GM23338 (cell line): ENCODE results near the gene SBDS. TPM values are rescaled to one million over a fixed set of nuclear protein-coding genes. Genes with fewer than 3 reads are reported as not detected.
"Not testable (repeated sequence)": the region's sequence is repeated elsewhere in the genome, so short reads cannot be mapped to it uniquely, and the experiment has no call there.

Source experiments
- ATAC-seq: fragments of 200-7000 bp; cut with Tn5 transposase; 3 replicates; pipeline ENCODE4 v1.9.1; 2020
- DNase-seq: peaks from one replicate; pipeline ENCODE4 v3.0.0-alpha.2; 2015; ENCODE audit warnings: low spot score
- H2AFZ ChIP-seq: fragments of 200-600 bp; sonication (generic); 2 replicates; pipeline ENCODE4 v1.8.0; 2016; ENCODE audit warnings: antibody characterized with exemption, mild to moderate bottlenecking, moderate library complexity
- H3F3A ChIP-seq: fragments of 200-600 bp; sonication (generic); replicated peaks from 2 replicates; pipeline ENCODE4 v1.8.0; 2017; ENCODE audit warnings: antibody characterized with exemption, mixed run types, low read depth
- H3K27ac ChIP-seq: fragments of 200-600 bp; sonication (generic); 2 replicates; pipeline ENCODE4 v1.6.1; 2016; ENCODE audit warnings: low read depth
- H3K27me3 ChIP-seq: fragments of 200-600 bp; sonication (generic); 2 replicates; pipeline ENCODE4 v1.8.0; 2016; ENCODE audit warnings: mild to moderate bottlenecking, mixed run types, moderate library complexity; ENCODE audit not compliant: insufficient read depth
- H3K36me3 ChIP-seq: fragments of 200-600 bp; sonication (generic); 2 replicates; pipeline ENCODE4 v1.8.0; 2016; ENCODE audit warnings: mild to moderate bottlenecking; ENCODE audit not compliant: insufficient read depth
- H3K4me1 ChIP-seq: fragments of 200-600 bp; sonication (generic); 2 replicates; pipeline ENCODE4 v1.8.0; 2016; ENCODE audit warnings: mild to moderate bottlenecking, moderate library complexity; ENCODE audit not compliant: insufficient read depth
- H3K4me2 ChIP-seq: fragments of 200-600 bp; sonication (generic); 2 replicates; pipeline ENCODE4 v1.7.1; 2017; ENCODE audit warnings: mixed run types
- H3K4me3 ChIP-seq: fragments of 200-600 bp; sonication (generic); 2 replicates; pipeline ENCODE4 v1.6.1; 2016; ENCODE audit warnings: mixed run types
- H3K79me2 ChIP-seq: fragments of 200-600 bp; sonication (generic); replicated peaks from 2 replicates; pipeline ENCODE4 v1.8.0; 2017; ENCODE audit warnings: mild to moderate bottlenecking; ENCODE audit not compliant: insufficient read depth
- H3K9me2 ChIP-seq: fragments of 200-600 bp; sonication (generic); 2 replicates; pipeline ENCODE4 v1.8.0; 2017; ENCODE audit not compliant: insufficient read depth
- H4K20me1 ChIP-seq: fragments of 200-600 bp; sonication (generic); replicated peaks from 2 replicates; pipeline ENCODE4 v1.8.0; 2017; ENCODE audit warnings: mild to moderate bottlenecking; ENCODE audit not compliant: insufficient read depth
- H3K27ac Mint-ChIP-seq: 2 replicates; pipeline ENCODE4 v1.8.0; 2020; ENCODE audit warnings: inconsistent platforms, mild to moderate bottlenecking, moderate library complexity, mixed read lengths
- H3K27me3 Mint-ChIP-seq: 3 replicates; pipeline ENCODE4 v1.8.0; 2022; ENCODE audit warnings: low read depth, mild to moderate bottlenecking, moderate library complexity, mixed read lengths, inconsistent platforms; ENCODE audit not compliant: insufficient read depth, poor library complexity
- H3K36me3 Mint-ChIP-seq: 3 replicates; pipeline ENCODE4 v1.8.0; 2021; ENCODE audit warnings: low read depth, mild to moderate bottlenecking, inconsistent platforms, moderate library complexity, mixed read lengths
- H3K4me1 Mint-ChIP-seq: 3 replicates; pipeline ENCODE4 v1.8.0; 2020; ENCODE audit warnings: mild to moderate bottlenecking, inconsistent platforms, mixed read lengths
- H3K4me3 Mint-ChIP-seq: 3 replicates; pipeline ENCODE4 v1.8.0; 2021; ENCODE audit warnings: moderate library complexity, mild to moderate bottlenecking, inconsistent platforms, mixed read lengths
- H3K9me3 Mint-ChIP-seq: 3 replicates; pipeline ENCODE4 v1.8.0; 2020; ENCODE audit warnings: moderate library complexity, mild to moderate bottlenecking, inconsistent platforms, mixed read lengths
- EZH2phosphoT487 ChIP-seq: fragments of 200-600 bp; sonication (generic); IDR thresholded peaks from one replicate; pipeline ENCODE4 v1.8.1; 2018; ENCODE audit warnings: antibody characterized with exemption; ENCODE audit not compliant: unreplicated experiment
- ZNF114 ChIP-seq: fragments of 250-450 bp; sonication (Bioruptor Pico); IDR thresholded peaks from 2 replicates; pipeline ENCODE4 v1.5.0; 2020; ENCODE audit warnings: mild to moderate bottlenecking, moderate library complexity
- ZNF331 ChIP-seq: fragments of 250-450 bp; sonication (Bioruptor Pico); IDR thresholded peaks from 2 replicates; pipeline ENCODE4 v1.5.0; 2020; ENCODE audit warnings: low read depth, mild to moderate bottlenecking, moderate library complexity
- polyA plus RNA-seq: library from polyadenylated mRNA; unstranded; fragments of >200 nt; fragmentation: Nextera tagmentation; extraction: Ambion mirVana; gene quantifications from 2 replicates; pipeline ENCODE4 v1.2.1, GENCODE V29; 2016
- total RNA-seq: library from RNA; depleted of rRNA; stranded (reverse); fragments of >200 nt; shearing (Covaris generic); gene quantifications from 2 replicates; pipeline ENCODE4 v1.2.3, GENCODE V29; 2014
- TF ChIP-seq, protein P1 (sequence below): fragments of 250-450 bp; sonication (Bioruptor Pico); IDR thresholded peaks from 2 replicates; pipeline ENCODE4 v1.5.0; 2020; ENCODE audit warnings: mild to moderate bottlenecking, moderate library complexity

The SBDS gene
- total and polyA plus RNA-seq, 2 experiments from 2014 or later: 20.5 to 34.4 TPM

DNA sequence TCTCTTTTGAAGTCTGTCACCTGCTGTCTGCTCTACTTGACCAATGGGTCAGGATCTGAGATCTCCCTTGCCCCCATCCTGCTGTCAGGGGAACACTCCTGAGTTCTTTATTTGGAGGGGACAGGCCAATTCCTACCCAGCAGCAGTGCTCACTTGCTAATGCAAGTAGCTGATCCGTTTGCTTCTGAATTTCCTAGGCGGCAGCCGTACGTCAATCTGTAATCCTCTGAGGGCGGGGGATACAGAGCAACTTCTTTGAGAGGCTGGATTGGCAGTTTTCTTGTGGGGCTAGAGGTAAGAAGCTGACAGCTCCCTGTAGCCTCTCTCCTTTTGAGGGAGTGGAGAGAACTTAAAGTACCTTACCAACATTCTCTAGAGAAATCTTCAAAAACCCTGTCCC, 37.9 kb upstream of the SBDS start (continued):
- TF ChIP-seq, protein P1, sequence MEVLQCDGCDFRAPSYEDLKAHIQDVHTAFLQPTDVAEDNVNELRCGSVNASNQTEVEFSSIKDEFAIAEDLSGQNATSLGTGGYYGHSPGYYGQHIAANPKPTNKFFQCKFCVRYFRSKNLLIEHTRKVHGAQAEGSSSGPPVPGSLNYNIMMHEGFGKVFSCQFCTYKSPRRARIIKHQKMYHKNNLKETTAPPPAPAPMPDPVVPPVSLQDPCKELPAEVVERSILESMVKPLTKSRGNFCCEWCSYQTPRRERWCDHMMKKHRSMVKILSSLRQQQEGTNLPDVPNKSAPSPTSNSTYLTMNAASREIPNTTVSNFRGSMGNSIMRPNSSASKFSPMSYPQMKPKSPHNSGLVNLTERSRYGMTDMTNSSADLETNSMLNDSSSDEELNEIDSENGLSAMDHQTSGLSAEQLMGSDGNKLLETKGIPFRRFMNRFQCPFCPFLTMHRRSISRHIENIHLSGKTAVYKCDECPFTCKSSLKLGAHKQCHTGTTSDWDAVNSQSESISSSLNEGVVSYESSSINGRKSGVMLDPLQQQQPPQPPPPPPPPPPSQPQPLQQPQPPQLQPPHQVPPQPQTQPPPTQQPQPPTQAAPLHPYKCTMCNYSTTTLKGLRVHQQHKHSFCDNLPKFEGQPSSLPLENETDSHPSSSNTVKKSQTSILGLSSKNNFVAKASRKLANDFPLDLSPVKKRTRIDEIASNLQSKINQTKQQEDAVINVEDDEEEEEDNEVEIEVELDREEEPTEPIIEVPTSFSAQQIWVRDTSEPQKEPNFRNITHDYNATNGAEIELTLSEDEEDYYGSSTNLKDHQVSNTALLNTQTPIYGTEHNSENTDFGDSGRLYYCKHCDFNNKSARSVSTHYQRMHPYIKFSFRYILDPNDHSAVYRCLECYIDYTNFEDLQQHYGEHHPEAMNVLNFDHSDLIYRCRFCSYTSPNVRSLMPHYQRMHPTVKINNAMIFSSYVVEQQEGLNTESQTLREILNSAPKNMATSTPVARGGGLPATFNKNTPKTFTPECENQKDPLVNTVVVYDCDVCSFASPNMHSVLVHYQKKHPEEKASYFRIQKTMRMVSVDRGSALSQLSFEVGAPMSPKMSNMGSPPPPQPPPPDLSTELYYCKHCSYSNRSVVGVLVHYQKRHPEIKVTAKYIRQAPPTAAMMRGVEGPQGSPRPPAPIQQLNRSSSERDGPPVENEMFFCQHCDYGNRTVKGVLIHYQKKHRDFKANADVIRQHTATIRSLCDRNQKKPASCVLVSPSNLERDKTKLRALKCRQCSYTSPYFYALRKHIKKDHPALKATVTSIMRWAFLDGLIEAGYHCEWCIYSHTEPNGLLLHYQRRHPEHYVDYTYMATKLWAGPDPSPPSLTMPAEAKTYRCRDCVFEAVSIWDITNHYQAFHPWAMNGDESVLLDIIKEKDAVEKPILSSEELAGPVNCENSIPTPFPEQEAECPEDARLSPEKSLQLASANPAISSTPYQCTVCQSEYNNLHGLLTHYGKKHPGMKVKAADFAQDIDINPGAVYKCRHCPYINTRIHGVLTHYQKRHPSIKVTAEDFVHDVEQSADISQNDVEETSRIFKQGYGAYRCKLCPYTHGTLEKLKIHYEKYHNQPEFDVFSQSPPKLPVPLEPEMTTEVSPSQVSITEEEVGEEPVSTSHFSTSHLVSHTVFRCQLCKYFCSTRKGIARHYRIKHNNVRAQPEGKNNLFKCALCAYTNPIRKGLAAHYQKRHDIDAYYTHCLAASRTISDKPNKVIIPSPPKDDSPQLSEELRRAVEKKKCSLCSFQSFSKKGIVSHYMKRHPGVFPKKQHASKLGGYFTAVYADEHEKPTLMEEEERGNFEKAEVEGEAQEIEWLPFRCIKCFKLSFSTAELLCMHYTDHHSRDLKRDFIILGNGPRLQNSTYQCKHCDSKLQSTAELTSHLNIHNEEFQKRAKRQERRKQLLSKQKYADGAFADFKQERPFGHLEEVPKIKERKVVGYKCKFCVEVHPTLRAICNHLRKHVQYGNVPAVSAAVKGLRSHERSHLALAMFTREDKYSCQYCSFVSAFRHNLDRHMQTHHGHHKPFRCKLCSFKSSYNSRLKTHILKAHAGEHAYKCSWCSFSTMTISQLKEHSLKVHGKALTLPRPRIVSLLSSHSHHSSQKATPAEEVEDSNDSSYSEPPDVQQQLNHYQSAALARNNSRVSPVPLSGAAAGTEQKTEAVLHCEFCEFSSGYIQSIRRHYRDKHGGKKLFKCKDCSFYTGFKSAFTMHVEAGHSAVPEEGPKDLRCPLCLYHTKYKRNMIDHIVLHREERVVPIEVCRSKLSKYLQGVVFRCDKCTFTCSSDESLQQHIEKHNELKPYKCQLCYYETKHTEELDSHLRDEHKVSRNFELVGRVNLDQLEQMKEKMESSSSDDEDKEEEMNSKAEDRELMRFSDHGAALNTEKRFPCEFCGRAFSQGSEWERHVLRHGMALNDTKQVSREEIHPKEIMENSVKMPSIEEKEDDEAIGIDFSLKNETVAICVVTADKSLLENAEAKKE: no peak
- no peak for TF ChIP-seq EZH2phosphoT487
- TF ChIP-seq ZNF331 (CRISPR knock-in tag): no peak
- no peak for TF ChIP-seq ZNF114 (CRISPR knock-in tag)

DNA sequence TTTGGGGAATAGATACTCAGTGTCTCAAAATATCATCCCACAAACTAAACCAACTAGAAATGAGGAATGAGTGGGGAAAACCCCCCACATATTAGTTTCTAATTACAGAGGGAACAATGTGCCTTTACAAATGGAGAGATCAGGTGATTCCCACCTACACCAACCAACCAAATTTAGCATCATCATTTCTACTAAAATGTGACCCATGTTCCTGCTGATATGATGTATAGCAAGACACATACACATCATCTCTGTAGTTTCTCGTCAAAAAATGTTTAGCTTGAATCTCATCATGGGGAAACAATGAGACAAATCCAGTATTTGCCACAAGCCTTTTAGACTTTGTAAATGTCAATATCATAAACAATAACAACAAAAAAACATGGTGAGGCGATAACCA, 36.3 kb upstream of the SBDS start:
- peaks cover 14% of the 10 kb centered on the region for H3K9me3 Mint-ChIP-seq
- not testable (repeated sequence) for H3K27me3 Mint-ChIP-seq, H3K4me1 Mint-ChIP-seq, DNase-seq, H3K4me1 ChIP-seq, H2AFZ ChIP-seq, H3K4me3 ChIP-seq, H3K4me2 ChIP-seq, H3K27ac Mint-ChIP-seq, H3K9me2 ChIP-seq, ATAC-seq, H3F3A ChIP-seq, H3K27me3 ChIP-seq, H3K4me3 Mint-ChIP-seq, H3K27ac ChIP-seq, H4K20me1 ChIP-seq, H3K79me2 ChIP-seq
- peaks cover 58% of the 10 kb centered on the region for H3K36me3 Mint-ChIP-seq
- H3K36me3 ChIP-seq: peaks cover 11% of the 10 kb centered on the region

DNA sequence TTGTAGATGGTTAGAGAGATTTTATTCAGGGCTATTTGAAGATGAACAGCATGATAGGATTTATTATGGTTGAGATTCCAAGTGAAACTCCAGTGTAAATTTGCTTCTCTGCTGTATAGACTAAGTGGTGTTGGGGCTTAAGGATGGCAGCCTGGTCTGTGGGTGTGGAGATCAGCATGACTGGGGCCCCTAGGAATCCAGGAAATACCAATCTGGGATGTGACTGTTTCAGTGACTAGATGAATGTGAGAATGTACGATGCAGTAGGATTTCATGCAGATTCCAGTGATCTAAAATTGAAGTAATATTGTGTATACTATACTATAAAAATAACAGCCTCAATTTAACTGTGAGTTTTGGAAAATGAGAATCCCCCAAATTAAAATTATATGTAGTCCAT, 30.1 kb upstream of the SBDS start:
- not testable (repeated sequence) for H3K4me2 ChIP-seq, H3K27ac Mint-ChIP-seq, H3K27me3 Mint-ChIP-seq, ATAC-seq, H3K4me1 ChIP-seq, H3K4me1 Mint-ChIP-seq, H4K20me1 ChIP-seq, H3K27ac ChIP-seq, H3K4me3 Mint-ChIP-seq, H3K27me3 ChIP-seq, H2AFZ ChIP-seq, H3K4me3 ChIP-seq, DNase-seq, H3K9me2 ChIP-seq, H3K79me2 ChIP-seq, H3F3A ChIP-seq
- Mint-ChIP-seq H3K36me3 (peaks cover 54% of the 10 kb centered on the region), H3K9me3 (peaks cover 14% of the 10 kb centered on the region)
- H3K36me3 ChIP-seq: peaks cover 17% of the 10 kb centered on the region
